Measurements from ENCODE around the gene TTPAL.

DNA sequence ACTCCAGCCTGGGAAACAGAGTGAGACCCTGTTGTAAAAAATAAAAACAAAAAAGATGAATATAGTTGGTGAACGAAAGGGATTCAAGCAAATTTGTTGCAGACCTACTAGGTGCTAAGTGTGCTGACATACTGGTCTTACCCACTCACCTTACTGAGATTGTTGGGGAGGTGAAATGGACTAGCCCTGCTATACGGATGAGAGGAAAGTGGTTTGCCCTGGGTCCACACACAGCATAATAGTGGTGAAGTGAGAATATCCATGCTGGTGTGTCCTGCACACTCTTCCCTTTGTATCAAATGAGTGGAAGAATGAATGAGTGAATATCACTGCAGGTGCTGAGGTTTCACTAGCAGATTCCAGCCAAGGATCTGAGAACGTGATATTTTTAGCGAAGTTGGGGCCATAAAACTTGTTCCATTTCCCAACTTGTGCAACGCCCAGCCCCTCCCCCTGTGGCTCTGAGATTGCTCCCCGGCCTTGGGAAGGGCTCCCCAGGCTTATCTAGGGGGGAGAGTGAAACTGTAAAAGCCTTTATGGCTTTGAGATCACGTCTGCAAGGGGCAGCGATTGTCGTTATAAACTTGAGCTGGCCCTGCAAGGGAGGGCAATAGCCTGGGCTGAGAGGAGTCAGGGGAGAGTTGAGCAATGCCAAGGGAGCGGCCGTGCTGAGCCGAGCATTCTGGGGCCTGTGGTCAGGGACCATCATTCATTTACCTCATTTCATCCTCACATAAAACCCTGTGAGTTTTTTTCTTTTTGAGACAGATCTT is 33.2 kb upstream of the TTPAL start:
- TF ChIP-seq, protein P1, sequence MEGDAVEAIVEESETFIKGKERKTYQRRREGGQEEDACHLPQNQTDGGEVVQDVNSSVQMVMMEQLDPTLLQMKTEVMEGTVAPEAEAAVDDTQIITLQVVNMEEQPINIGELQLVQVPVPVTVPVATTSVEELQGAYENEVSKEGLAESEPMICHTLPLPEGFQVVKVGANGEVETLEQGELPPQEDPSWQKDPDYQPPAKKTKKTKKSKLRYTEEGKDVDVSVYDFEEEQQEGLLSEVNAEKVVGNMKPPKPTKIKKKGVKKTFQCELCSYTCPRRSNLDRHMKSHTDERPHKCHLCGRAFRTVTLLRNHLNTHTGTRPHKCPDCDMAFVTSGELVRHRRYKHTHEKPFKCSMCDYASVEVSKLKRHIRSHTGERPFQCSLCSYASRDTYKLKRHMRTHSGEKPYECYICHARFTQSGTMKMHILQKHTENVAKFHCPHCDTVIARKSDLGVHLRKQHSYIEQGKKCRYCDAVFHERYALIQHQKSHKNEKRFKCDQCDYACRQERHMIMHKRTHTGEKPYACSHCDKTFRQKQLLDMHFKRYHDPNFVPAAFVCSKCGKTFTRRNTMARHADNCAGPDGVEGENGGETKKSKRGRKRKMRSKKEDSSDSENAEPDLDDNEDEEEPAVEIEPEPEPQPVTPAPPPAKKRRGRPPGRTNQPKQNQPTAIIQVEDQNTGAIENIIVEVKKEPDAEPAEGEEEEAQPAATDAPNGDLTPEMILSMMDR (IDR thresholded peaks at IDR 0.05) = no peak
- no peak for TF ChIP-seq POLR2A (IDR thresholded peaks at IDR 0.05)

Data from right lobe of liver (tissue), 4 donors.